Peyer's patch (tissue), 4 donors: Measurements from ENCODE around the gene DNAJC24.

ENCODE experiments used
- POLR2A ChIP-seq, 2 donors: fragments of 450-650 bp; IDR thresholded peaks; one replicate each; pipeline ENCODE4 v1.5.1; 2017; ENCODE audit warnings: antibody characterized with exemption in 2 of 2, mild to moderate bottlenecking in 2 of 2, moderate library complexity in 2 of 2
- TF ChIP-seq, protein P1 (sequence below), 6 experiments: fragments of 450-650 bp in 4 of 6; fragments of 200-600 bp in 2 of 6; sonication (generic) in 1 of 6; IDR thresholded peaks; one replicate each; pipeline ENCODE4 v1.5.1; 2017 to 2019; ENCODE audit warnings: antibody characterized with exemption in 6 of 6, mild to moderate bottlenecking in 3 of 6, moderate library complexity in 1 of 6

DNA sequence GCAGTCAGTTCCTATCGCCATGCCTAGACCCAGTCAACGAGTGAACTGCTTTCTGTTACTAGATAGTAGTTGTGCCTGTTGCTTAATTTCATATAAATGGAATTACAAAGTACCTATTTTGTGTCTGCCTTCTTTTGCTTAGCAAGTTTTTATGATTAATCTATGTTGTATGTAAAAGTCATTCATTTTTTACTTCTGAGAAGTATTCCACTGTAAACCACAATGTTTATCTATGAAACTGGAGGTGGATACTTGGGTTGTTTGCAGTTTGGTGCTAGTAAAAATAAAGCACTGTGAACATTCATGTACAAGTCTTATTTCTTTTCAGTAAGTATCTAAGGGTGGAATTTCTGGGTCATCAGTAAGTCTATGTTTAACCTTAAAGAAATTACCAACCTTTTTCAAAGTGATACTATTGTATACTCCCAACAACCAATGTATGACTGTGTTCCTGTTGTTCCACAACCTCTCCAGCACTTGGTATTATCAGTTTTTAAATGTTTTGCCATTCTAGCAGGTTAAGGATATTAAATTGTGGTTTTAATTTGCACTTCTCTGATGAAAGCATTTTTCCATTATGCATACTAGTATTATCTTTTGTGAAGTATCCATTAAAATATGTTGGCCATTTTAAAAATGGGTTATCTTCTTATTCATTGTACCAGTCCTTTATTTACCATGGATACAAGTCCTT, 68.2 kb downstream of the DNAJC24 start:
- TF ChIP-seq, protein P1, sequence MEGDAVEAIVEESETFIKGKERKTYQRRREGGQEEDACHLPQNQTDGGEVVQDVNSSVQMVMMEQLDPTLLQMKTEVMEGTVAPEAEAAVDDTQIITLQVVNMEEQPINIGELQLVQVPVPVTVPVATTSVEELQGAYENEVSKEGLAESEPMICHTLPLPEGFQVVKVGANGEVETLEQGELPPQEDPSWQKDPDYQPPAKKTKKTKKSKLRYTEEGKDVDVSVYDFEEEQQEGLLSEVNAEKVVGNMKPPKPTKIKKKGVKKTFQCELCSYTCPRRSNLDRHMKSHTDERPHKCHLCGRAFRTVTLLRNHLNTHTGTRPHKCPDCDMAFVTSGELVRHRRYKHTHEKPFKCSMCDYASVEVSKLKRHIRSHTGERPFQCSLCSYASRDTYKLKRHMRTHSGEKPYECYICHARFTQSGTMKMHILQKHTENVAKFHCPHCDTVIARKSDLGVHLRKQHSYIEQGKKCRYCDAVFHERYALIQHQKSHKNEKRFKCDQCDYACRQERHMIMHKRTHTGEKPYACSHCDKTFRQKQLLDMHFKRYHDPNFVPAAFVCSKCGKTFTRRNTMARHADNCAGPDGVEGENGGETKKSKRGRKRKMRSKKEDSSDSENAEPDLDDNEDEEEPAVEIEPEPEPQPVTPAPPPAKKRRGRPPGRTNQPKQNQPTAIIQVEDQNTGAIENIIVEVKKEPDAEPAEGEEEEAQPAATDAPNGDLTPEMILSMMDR (IDR thresholded peaks at IDR 0.05): no peak
- TF ChIP-seq POLR2A (IDR thresholded peaks at IDR 0.05): no peak
